GM08714 (cell line): ENCODE results near the gene ZNF385C.
"Not testable (repeated sequence)": the region's sequence is repeated elsewhere in the genome, so short reads cannot be mapped to it uniquely, and the experiment has no call there.

ENCODE experiments used
- H3K4me3 ChIP-seq: fragments of 200-500 bp; sonication (Bioruptor generic); 2 replicates; pipeline ENCODE4 v1.5.1; 2014; ENCODE audit warnings: mild to moderate bottlenecking, low read length, inconsistent platforms
- ZNF274 ChIP-seq: IDR thresholded peaks from 2 replicates; pipeline ENCODE4 v1.6.1; 2012; ENCODE audit warnings: mild to moderate bottlenecking, low read depth, low read length

Gene ZNF385C

GRCh38 chr17:42025191-42025579 lies 73.1 kb downstream of the ZNF385C start:
- H3K4me3 ChIP-seq: no peak overlapping the region
- TF ChIP-seq ZNF274: no peak

- TF ChIP-seq ZNF274: no peak
- no peak overlapping the region for H3K4me3 ChIP-seq
Measured at GRCh38 chr17:42023524-42024349, 74.5 kb downstream of the ZNF385C start.

- H3K4me3 ChIP-seq: peak overlapping the region; percentile 99
Measured at GRCh38 chr17:42020845-42021244, 77.4 kb downstream of the ZNF385C start.

GRCh38 chr17:42019509-42020404 lies 78.5 kb downstream of the ZNF385C start, which contains the start of gene NKIRAS2:
NKIRAS2 (plus strand) TSS chr17:42020090; CDS start chr17:42021578, 1,488 bp downstream.
- H3K4me3 ChIP-seq: peak within 1 kb of the TSS; percentile 99

GRCh38 chr17:42018988-42019387 lies 79.3 kb downstream of the ZNF385C start:
- TF ChIP-seq ZNF274: no peak
- no peak overlapping the region for H3K4me3 ChIP-seq

More at GRCh38 chr17:42019509-42020404, 78.5 kb downstream of the ZNF385C start, which contains the start of gene NKIRAS2:
- TF ChIP-seq ZNF274: no peak

GRCh38 chr17:42018339-42018738 lies 79.9 kb downstream of the ZNF385C start:
- H3K4me3 ChIP-seq: peak overlapping the region; percentile 95
- no peak for TF ChIP-seq ZNF274

GRCh38 chr17:42017866-42018200 lies 80.4 kb downstream of the ZNF385C start:
- peak overlapping the region; percentile 95 for H3K4me3 ChIP-seq
- TF ChIP-seq ZNF274: no peak

GRCh38 chr17:42016941-42017865 lies 81.1 kb downstream of the ZNF385C start, which contains the start of gene DNAJC7:
DNAJC7 (minus strand) TSS chr17:42017439; CDS start chr17:42017416, 23 bp downstream.
- no peak for TF ChIP-seq ZNF274
- H3K4me3 ChIP-seq: peak within 1 kb of the TSS; percentile 95

- peak overlapping the region; percentile 95 for H3K4me3 ChIP-seq
- TF ChIP-seq ZNF274: no peak
Measured at GRCh38 chr17:42016411-42016831, 81.9 kb downstream of the ZNF385C start.

- H3K4me3 ChIP-seq: not testable (repeated sequence)
Measured at GRCh38 chr17:42013740-42014139, 84.5 kb downstream of the ZNF385C start.

- not testable (repeated sequence) for H3K4me3 ChIP-seq
Measured at GRCh38 chr17:42012363-42012762, 85.9 kb downstream of the ZNF385C start.

- H3K4me3 ChIP-seq: no peak overlapping the region
- no peak for TF ChIP-seq ZNF274
Measured at GRCh38 chr17:42010898-42011516, 87.3 kb downstream of the ZNF385C start.

GRCh38 chr17:42010266-42010680 lies 88.0 kb downstream of the ZNF385C start:
- not testable (repeated sequence) for H3K4me3 ChIP-seq
